K562 (cell line): Measurements from ENCODE around the gene GALNT7. TPM values are rescaled to one million over a fixed set of nuclear protein-coding genes. Genes with fewer than 3 reads are reported as not detected.

Source experiments
- ATAC-seq: fragments of 200-7000 bp; cut with Tn5 transposase; 3 replicates; pipeline ENCODE4 v1.9.1; 2020; ENCODE audit warnings: moderate library complexity
- BruUV-seq: library from RNA; stranded (reverse); fragments of 400-500 nt; replicated peaks from 2 replicates; lab custom pipeline; 2021; lab: Mats Ljungman, UMichigan
- CTCF ChIA-PET: fragments of 300-600 bp; formaldehyde crosslinking; extraction: SDS; loops from one replicate; lab custom pipeline; 2021; ENCODE audit warnings: low intra/inter-chr PET ratio; lab: Yijun Ruan, JAX
- POLR2A ChIA-PET: fragments of 300-600, 350-650 bp; sonication (Branson Sonifier 250); formaldehyde crosslinking; extraction: SDS; loops from one replicate; lab custom pipeline; 2021; ENCODE audit warnings: antibody characterized with exemption, inconsistent platforms; lab: Yijun Ruan, JAX
- DNase-seq, 4 experiments: peaks; one replicate each; pipeline versions ENCODE4 v3.0.0 to v3.0.0-alpha.2; 2011 to 2018; ENCODE audit warnings: low spot score in 3 of 4, mixed read lengths in 3 of 4; ENCODE audit errors: extremely low read depth in 1 of 4
- FAIRE-seq: peaks from 2 replicates; lab custom pipeline; 2011; peaks lifted over from hg19 to GRCh38; lab: Jason Lieb, UNC
- H2AFZ ChIP-seq: 2 replicates; pipeline ENCODE4 v1.6.0; 2011; ENCODE audit warnings: low read depth, low read length, control low read depth, inconsistent platforms
- H3K27ac ChIP-seq: fragments of 200-600 bp; 3 replicates; pipeline ENCODE4 v1.8.0; 2011; ENCODE audit warnings: low read depth, mild to moderate bottlenecking, control low read depth, inconsistent platforms, low read length, moderate library complexity, mixed read lengths; ENCODE audit errors: extremely low read depth
- H3K27me3 ChIP-seq, 2 experiments: fragments of 300-600 bp in 1 of 2; 2 replicates in 1 of 2; 3 replicates in 1 of 2; pipeline versions ENCODE4 v1.6.0 to v1.8.0; 2011; ENCODE audit warnings: inconsistent platforms in 2 of 2, low read length in 2 of 2, mild to moderate bottlenecking in 1 of 2, mixed read lengths in 1 of 2, moderate library complexity in 1 of 2; ENCODE audit not compliant: control insufficient read depth in 2 of 2, insufficient read depth in 2 of 2
- H3K36me3 ChIP-seq: fragments of 300-600 bp; 3 replicates; pipeline ENCODE4 v1.8.0; 2011; ENCODE audit warnings: mild to moderate bottlenecking, low read length, inconsistent platforms; ENCODE audit not compliant: control insufficient read depth, insufficient read depth
- H3K4me1 ChIP-seq, 2 experiments: fragments of 200-600 bp in 1 of 2; replicated peaks in 1 of 2; 2 replicates in 1 of 2; 3 replicates in 1 of 2; pipeline versions ENCODE4 v1.5.1 to v1.8.0; 2011; ENCODE audit warnings: inconsistent platforms in 2 of 2, low read length in 2 of 2, mild to moderate bottlenecking in 1 of 2, mixed read lengths in 1 of 2, moderate library complexity in 1 of 2; ENCODE audit not compliant: control insufficient read depth in 2 of 2, insufficient read depth in 2 of 2
- H3K4me2 ChIP-seq: 2 replicates; pipeline ENCODE4 v1.6.1; 2011; ENCODE audit warnings: low read length, control low read depth, inconsistent platforms, mixed read lengths; ENCODE audit not compliant: insufficient read depth
- H3K4me3 ChIP-seq: fragments of 200-600 bp; sonication (generic), shearing (Covaris generic); 2 replicates; pipeline ENCODE4 v1.5.1; 2016; ENCODE audit warnings: control low read depth, inconsistent platforms
- H3K79me2 ChIP-seq: fragments of 200-600 bp; 3 replicates; pipeline ENCODE4 v1.8.0; 2011; ENCODE audit warnings: low read length, inconsistent platforms; ENCODE audit not compliant: control insufficient read depth, insufficient read depth
- H3K9ac ChIP-seq, 2 experiments: 2 replicates each; pipeline versions ENCODE4 v1.6.0 to v1.6.1; 2011; ENCODE audit warnings: low read depth in 2 of 2, low read length in 2 of 2, control low read depth in 1 of 2, inconsistent platforms in 1 of 2, mild to moderate bottlenecking in 1 of 2, mixed read lengths in 1 of 2; ENCODE audit not compliant: insufficient read depth in 1 of 2
- H3K9me1 ChIP-seq: one replicate; pipeline ENCODE4 v1.6.0; 2011; ENCODE audit warnings: inconsistent platforms, mild to moderate bottlenecking, low read length, moderate library complexity; ENCODE audit not compliant: control insufficient read depth, insufficient read depth
- H3K9me3 ChIP-seq: replicated peaks from 2 replicates; pipeline ENCODE4 v1.5.1; 2011; ENCODE audit warnings: low read depth, low read length, inconsistent platforms; ENCODE audit not compliant: control insufficient read depth, insufficient read depth
- H4K20me1 ChIP-seq: replicated peaks from 2 replicates; pipeline ENCODE4 v1.6.1; 2011; ENCODE audit warnings: low read length, inconsistent platforms, mixed read lengths; ENCODE audit not compliant: control insufficient read depth, insufficient read depth
- CUX1 ChIP-seq: fragments of 200-800 bp; sonication (Bioruptor generic); IDR thresholded peaks from 2 replicates; pipeline ENCODE4 v1.6.1; 2016; ENCODE audit warnings: missing genetic modification characterization, missing compliant biosample characterization
- E2F1 ChIP-seq: sonication (generic); formaldehyde crosslinking; IDR thresholded peaks from 2 replicates; pipeline ENCODE4 v1.8.1; 2023; ENCODE audit warnings: mild to moderate bottlenecking, missing genetic modification reagents, moderate library complexity
- E4F1 ChIP-seq: fragments of 250-450 bp; sonication (Bioruptor Pico); IDR thresholded peaks from 2 replicates; pipeline ENCODE4 v1.5.0; 2021; ENCODE audit warnings: mild to moderate bottlenecking, borderline replicate concordance
- ETV6 ChIP-seq, 3 experiments: fragments of 150-350 bp in 1 of 3; sonication (generic) in 1 of 3; formaldehyde crosslinking in 1 of 3; IDR thresholded peaks; 2 replicates each; pipeline versions ENCODE4 v1.6.1 to v1.8.0; 2014 to 2022; ENCODE audit warnings: borderline replicate concordance in 2 of 3, low read depth in 2 of 3, antibody characterized with exemption in 1 of 3, low read length in 1 of 3, mild to moderate bottlenecking in 1 of 3, missing genetic modification reagents in 1 of 3
- MBD1 ChIP-seq: fragments of 250-450 bp; sonication (Bioruptor Pico); IDR thresholded peaks from 2 replicates; pipeline ENCODE4 v1.8.0; 2022; ENCODE audit warnings: inconsistent platforms
- NCOA1 ChIP-seq: fragments of 450-650 bp; IDR thresholded peaks from 2 replicates; pipeline ENCODE4 v1.6.1; 2016; ENCODE audit warnings: low read depth
- SFPQ ChIP-seq: fragments of 200-400 bp; formaldehyde crosslinking; IDR thresholded peaks from 2 replicates; pipeline ENCODE4 v1.6.1; 2017; ENCODE audit warnings: mild to moderate bottlenecking, low read depth, low read length, moderate library complexity
- in situ Hi-C: fragments of 300-500 bp; cut with MboI; formaldehyde crosslinking; loops from 4 replicates; pipeline ENCODE4 v1.15.0; 2018; ENCODE audit warnings: inconsistent platforms, mixed read lengths
- intact Hi-C: fragments of 100-400 bp; cut with micrococcal nuclease; formaldehyde crosslinking; loops from 2 replicates; pipeline ENCODE4 v1.14.2; 2022
- polyA plus RNA-seq, 8 experiments: library from polyadenylated mRNA; depleted of rRNA in 4 of 8; stranded (reverse) in 5 of 8; unstranded in 3 of 8; fragments of >200 nt; fragmentation: Nextera tagmentation in 2 of 8; fragmentation: Illumina TruSeq in 1 of 8; extraction: Ambion mirVana in 2 of 8; extraction: Trizol in 1 of 8; gene quantifications; 2 replicates each; pipeline versions ENCODE4 v1.2.1 to v1.2.3, GENCODE V29; 2011 to 2014; ENCODE audit warnings: inconsistent platforms in 1 of 8, missing spikeins in 1 of 8
- total RNA-seq, 7 experiments: library from RNA; depleted of rRNA in 6 of 7; stranded (reverse); fragments of >200 nt in 6 of 7; fragmentation: Illumina TruSeq in 2 of 7; extraction: Trizol in 2 of 7; gene quantifications; 2 replicates each; pipeline versions ENCODE4 v1.2.1 to v1.2.3, GENCODE V29; 2011 to 2021; ENCODE audit warnings: low replicate concordance in 1 of 7

The GALNT7 gene
- total and polyA plus RNA-seq, 9 of the 15 experiments (the other 6 are each of a cell fraction or from before 2014, with no cell fraction given): 16.7 to 38.7 (median 31.1) TPM

- Histone ChIP-seq H3K4me2 (no peak overlapping the region), H3K9ac (no peak overlapping the region), H3K27ac (no peak overlapping the region), H3K4me3 (no peak overlapping the region), H2AFZ (no peak overlapping the region), H4K20me1 (no peaks in the 10 kb centered on the region; the same call in 1 of the 2 replicates), H3K4me1 (peaks cover 2 to 3% of the 10 kb centered on the region in 2 experiments; a peak in 3 of 5 replicates), H3K36me3 (peaks cover 13% of the 10 kb centered on the region; the same call in 2 of the 3 replicates), H3K9me1 (no peaks in the 10 kb centered on the region), H3K9me3 (no peaks in the 10 kb centered on the region; the same call in 1 of the 2 replicates), H3K79me2 (peaks cover 24% of the 10 kb centered on the region; the same call in 2 of the 3 replicates), H3K27me3 (no peaks in the 10 kb centered on the region)
- ChIA-PET CTCF (no interaction called here), POLR2A (interaction anchor here (0.6 kb wide), 1 partner anchor 216 kb away, joined by 3 read pairs; no protein-coding TSS in a partner anchor)
- FAIRE-seq (no peak), DNase-seq (no peak), ATAC-seq (no peak)
- intact Hi-C loops (no loop called here), in situ Hi-C loops (no loop called here)
- BruUV-seq: no TSS peak
- TF ChIP-seq CUX1 (no peak), MBD1 (CRISPR knock-in tag) (no peak), SFPQ (no peak), NCOA1 (no peak), E4F1 (CRISPR knock-in tag) (no peak), E2F1 (CRISPR knock-in tag) (no peak), ETV6 (IDR thresholded peaks at IDR 0.05; ENCODE audit: borderline replicate concordance in 1 of 2, low read depth in 2 of 2, low read length in 1 of 2) (no peak), ETV6 (CRISPR knock-in tag; IDR thresholded peaks at IDR 0.05; ENCODE audit: borderline replicate concordance) (no peak)
Measured at GRCh38 chr4:173248690-173249089, 80.1 kb downstream of the GALNT7 start.
